ENCODE data around the gene TRAF6. TPM values are rescaled to one million over a fixed set of nuclear protein-coding genes. Genes with fewer than 3 reads are reported as not detected.

Gene TRAF6
- total and polyA plus RNA-seq, 7 donors = 3.6 to 15.5 (median 10.3) TPM

- Histone ChIP-seq H3K27ac (no peak overlapping the region), H3K9me3 (no peaks in the 10 kb centered on the region), H3K27me3 (no peaks in the 10 kb centered on the region), H3K4me1 (no peaks in the 10 kb centered on the region), H3K36me3 (no peaks in the 10 kb centered on the region), H3K4me3 (no peak overlapping the region)
- intact Hi-C loops (cut with DNase I) = no loop called here
- 51 to 79% methylated on average over 3 of the region's 3 CpGs for WGBS, 2 donors
- DNase-seq = no peak
- no peak for TF ChIP-seq EP300 (IDR thresholded peaks at IDR 0.05)
- no peak for TF ChIP-seq POLR2A (IDR thresholded peaks at IDR 0.05)
- TF ChIP-seq, protein P1, sequence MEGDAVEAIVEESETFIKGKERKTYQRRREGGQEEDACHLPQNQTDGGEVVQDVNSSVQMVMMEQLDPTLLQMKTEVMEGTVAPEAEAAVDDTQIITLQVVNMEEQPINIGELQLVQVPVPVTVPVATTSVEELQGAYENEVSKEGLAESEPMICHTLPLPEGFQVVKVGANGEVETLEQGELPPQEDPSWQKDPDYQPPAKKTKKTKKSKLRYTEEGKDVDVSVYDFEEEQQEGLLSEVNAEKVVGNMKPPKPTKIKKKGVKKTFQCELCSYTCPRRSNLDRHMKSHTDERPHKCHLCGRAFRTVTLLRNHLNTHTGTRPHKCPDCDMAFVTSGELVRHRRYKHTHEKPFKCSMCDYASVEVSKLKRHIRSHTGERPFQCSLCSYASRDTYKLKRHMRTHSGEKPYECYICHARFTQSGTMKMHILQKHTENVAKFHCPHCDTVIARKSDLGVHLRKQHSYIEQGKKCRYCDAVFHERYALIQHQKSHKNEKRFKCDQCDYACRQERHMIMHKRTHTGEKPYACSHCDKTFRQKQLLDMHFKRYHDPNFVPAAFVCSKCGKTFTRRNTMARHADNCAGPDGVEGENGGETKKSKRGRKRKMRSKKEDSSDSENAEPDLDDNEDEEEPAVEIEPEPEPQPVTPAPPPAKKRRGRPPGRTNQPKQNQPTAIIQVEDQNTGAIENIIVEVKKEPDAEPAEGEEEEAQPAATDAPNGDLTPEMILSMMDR (IDR thresholded peaks at IDR 0.05) = no peak
- no peak for TF ChIP-seq POLR2AphosphoS5 (IDR thresholded peaks at IDR 0.05)
Observed at GRCh38 chr11:36464720-36465119, 45.4 kb downstream of the TRAF6 start.

- TF ChIP-seq EP300 (IDR thresholded peaks at IDR 0.05) (no peak), POLR2A (IDR thresholded peaks at IDR 0.05) (no peak), POLR2AphosphoS5 (IDR thresholded peaks at IDR 0.05) (no peak)
- TF ChIP-seq, protein P1 (IDR thresholded peaks at IDR 0.05) = no peak
- no peak overlapping the region for H3K4me3 ChIP-seq
- 85 to 88% methylated on average over 3 of the region's 3 CpGs for WGBS, 2 donors
- intact Hi-C loops (cut with DNase I) = no loop called here
- DNase-seq = no peak
- no peaks in the 10 kb centered on the region for H3K9me3 ChIP-seq
- H3K4me1 ChIP-seq = no peaks in the 10 kb centered on the region
- H3K27me3 ChIP-seq = no peaks in the 10 kb centered on the region
- H3K27ac ChIP-seq = no peak overlapping the region
- H3K36me3 ChIP-seq = no peaks in the 10 kb centered on the region
Observed at GRCh38 chr11:36463781-36464180, 46.3 kb downstream of the TRAF6 start.

DNA sequence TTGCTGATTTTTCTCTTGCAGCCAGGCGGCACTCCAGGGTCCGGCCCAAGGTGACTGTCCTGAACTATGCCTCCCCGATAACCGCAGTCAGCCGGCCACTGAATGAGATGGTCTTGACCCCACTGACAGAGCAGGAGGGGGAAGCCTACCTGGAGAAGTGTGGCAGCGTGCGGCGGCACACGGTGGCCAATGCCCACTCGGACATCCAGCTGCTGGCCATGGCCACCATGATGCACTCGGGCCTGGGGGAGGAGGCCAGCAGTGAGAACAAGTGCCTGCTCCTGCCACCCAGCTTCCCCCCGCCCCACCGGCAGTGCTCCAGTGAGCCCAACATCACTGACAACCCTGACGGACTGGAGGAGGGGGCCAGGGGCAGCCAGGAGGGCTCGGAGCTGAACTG, 47.8 kb downstream of the TRAF6 start:
- TF ChIP-seq POLR2AphosphoS5 (IDR thresholded peaks at IDR 0.05) = no peak
- no peak for TF ChIP-seq EP300 (IDR thresholded peaks at IDR 0.05)
- no peak for TF ChIP-seq POLR2A (IDR thresholded peaks at IDR 0.05)
- TF ChIP-seq, protein P1 (IDR thresholded peaks at IDR 0.05) = no peak
- H3K4me3 ChIP-seq = no peak overlapping the region
- DNase-seq = no peak
- intact Hi-C loops (cut with DNase I) = no loop called here
- no peak overlapping the region for H3K27ac ChIP-seq
- H3K9me3 ChIP-seq = no peaks in the 10 kb centered on the region
- WGBS, 2 donors = 97 to 98% methylated on average over 15 of the region's 15 CpGs
- no peaks in the 10 kb centered on the region for H3K36me3 ChIP-seq
- no peaks in the 10 kb centered on the region for H3K27me3 ChIP-seq
- no peaks in the 10 kb centered on the region for H3K4me1 ChIP-seq

GRCh38 chr11:36460220-36460619, 49.9 kb downstream of the TRAF6 start:
- no peaks in the 10 kb centered on the region for H3K36me3 ChIP-seq
- H3K27me3 ChIP-seq = no peaks in the 10 kb centered on the region
- no peak for DNase-seq
- TF ChIP-seq, protein P1 (IDR thresholded peaks at IDR 0.05) = no peak
- no peaks in the 10 kb centered on the region for H3K9me3 ChIP-seq
- no peak overlapping the region for H3K27ac ChIP-seq
- intact Hi-C loops (cut with DNase I) = no loop called here
- H3K4me1 ChIP-seq = peaks cover 0 to 15% (median 3%) of the 10 kb centered on the region in 4 donors
- no peak overlapping the region for H3K4me3 ChIP-seq
- 92% methylated on average over 10 of the region's 10 CpGs for WGBS, 2 donors

GRCh38 chr11:36459046-36459445, 51.0 kb downstream of the TRAF6 start:
- no peak overlapping the region for H3K27ac ChIP-seq
- TF ChIP-seq POLR2A (IDR thresholded peaks at IDR 0.05) = no peak
- H3K36me3 ChIP-seq = no peaks in the 10 kb centered on the region
- no peak for DNase-seq
- WGBS, 2 donors = 85 to 96% methylated on average over 7 of the region's 7 CpGs
- H3K4me1 ChIP-seq = peaks cover 0 to 15% (median 3%) of the 10 kb centered on the region in 4 donors
- no peak overlapping the region for H3K4me3 ChIP-seq
- no peaks in the 10 kb centered on the region for H3K27me3 ChIP-seq
- intact Hi-C loops (cut with DNase I) = no loop called here
- no peaks in the 10 kb centered on the region for H3K9me3 ChIP-seq

Data from sigmoid colon (tissue), 7 donors.